Small intestine (tissue), 7 donors: ENCODE measurements around the gene GABRA5. TPM values are rescaled to one million over a fixed set of nuclear protein-coding genes. Genes with fewer than 3 reads are reported as not detected.

Experiments
- DNase-seq, 2 donors: peaks; one replicate each; pipeline versions ENCODE4 v3.0.0 to v3.0.0-alpha.2; 2013
- FAIRE-seq: peaks from 2 replicates; lab custom pipeline; 2012; peaks lifted over from hg19 to GRCh38; lab: Jason Lieb, UNC
- H3K27ac ChIP-seq, 3 donors: one replicate each; pipeline ENCODE4 v1.5.1; 2013; ENCODE audit warnings: low read length in 2 of 3, mild to moderate bottlenecking in 2 of 3, control low read depth in 1 of 3, inconsistent platforms in 1 of 3, low read depth in 1 of 3, moderate library complexity in 1 of 3
- H3K27me3 ChIP-seq, 3 donors: one replicate each; pipeline ENCODE4 v1.6.1; 2013; ENCODE audit warnings: low read length in 3 of 3, inconsistent platforms in 1 of 3; ENCODE audit not compliant: control insufficient read depth in 3 of 3, insufficient read depth in 3 of 3
- H3K36me3 ChIP-seq, 3 donors: one replicate each; pipeline ENCODE4 v1.6.1; 2013; ENCODE audit warnings: low read length in 3 of 3, inconsistent platforms in 1 of 3, low read depth in 1 of 3, mild to moderate bottlenecking in 1 of 3, moderate library complexity in 1 of 3; ENCODE audit not compliant: control insufficient read depth in 3 of 3, insufficient read depth in 2 of 3
- H3K4me1 ChIP-seq, 3 donors: one replicate each; pipeline ENCODE4 v1.6.1; 2013; ENCODE audit warnings: low read length in 2 of 3, inconsistent platforms in 1 of 3, low read depth in 1 of 3, mild to moderate bottlenecking in 1 of 3, moderate library complexity in 1 of 3; ENCODE audit not compliant: control insufficient read depth in 3 of 3, insufficient read depth in 2 of 3
- H3K4me3 ChIP-seq, 3 donors: one replicate each; pipeline ENCODE4 v1.5.1; 2013; ENCODE audit warnings: low read length in 3 of 3, control low read depth in 1 of 3, inconsistent platforms in 1 of 3, low read depth in 1 of 3, mild to moderate bottlenecking in 1 of 3, moderate library complexity in 1 of 3
- H3K9me3 ChIP-seq, 2 donors: one replicate each; pipeline ENCODE4 v1.6.1; 2013; ENCODE audit warnings: low read depth in 1 of 2, low read length in 1 of 2; ENCODE audit not compliant: control insufficient read depth in 2 of 2, insufficient read depth in 1 of 2
- WGBS, 3 donors: extraction: QIAGEN DNeasy Blood & Tissue Kit; methylation state at CpG; one replicate each; pipeline ENCODE4 v1.1.7; 2013; 5-methylcytosine and 5-hydroxymethylcytosine counted together
- polyA plus RNA-seq, 4 donors: library from polyadenylated mRNA; stranded (reverse) in 3 of 4; unstranded in 1 of 4; fragments of 200-250 nt in 3 of 4; fragments of 120-200 nt in 1 of 4; gene quantifications; one replicate each; pipeline versions ENCODE4 v1.2.1 to v1.2.3, GENCODE V29; 2013
- donor health status: healthy with polysubstance abuse.
- donor health status: control.
- donor health status: control.
- donor health status: Bipolar disorder and iron deficiency.
- donor health status: healthy.

GABRA5 gene
- polyA plus RNA-seq, 4 donors: 0.03 to 0.04 TPM; not detected in 2

GRCh38 chr15:26848498-26848897 is 18.4 kb upstream of the GABRA5 start:
- Histone ChIP-seq H3K27ac (no peak overlapping the region), H3K9me3 (peaks cover 0 to 1% of the 10 kb centered on the region in 2 donors), H3K27me3 (no peaks in the 10 kb centered on the region), H3K4me3 (no peak overlapping the region), H3K4me1 (no peaks in the 10 kb centered on the region), H3K36me3 (no peaks in the 10 kb centered on the region)
- DNase-seq (no peak), FAIRE-seq (no peak)
- 63 to 84% (median 69%) methylated on average over 1 of the region's 1 CpG for WGBS, 3 donors

DNA sequence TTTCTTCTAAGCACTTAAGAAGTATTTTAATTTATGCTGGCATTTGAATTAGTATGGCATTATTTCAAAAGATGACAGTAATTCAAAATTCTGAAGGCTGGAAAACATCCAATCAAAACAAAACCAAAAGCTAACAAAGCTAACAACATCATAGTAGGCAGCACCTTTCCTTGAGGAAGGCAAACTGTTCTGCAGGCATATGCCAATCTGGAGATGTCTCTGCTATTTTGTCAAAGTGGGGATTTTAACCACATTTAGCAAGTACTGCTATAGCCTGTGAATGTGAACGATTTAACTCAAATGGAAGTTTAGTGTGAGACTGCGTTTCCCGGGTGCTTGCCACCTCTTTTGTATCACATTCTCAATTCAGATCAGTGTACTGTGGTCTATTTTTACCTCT is 16.7 kb upstream of the GABRA5 start:
- Histone ChIP-seq H3K9me3 (peaks cover 0 to 1% of the 10 kb centered on the region in 2 donors), H3K36me3 (no peaks in the 10 kb centered on the region), H3K4me1 (no peaks in the 10 kb centered on the region), H3K27me3 (no peaks in the 10 kb centered on the region), H3K27ac (no peak overlapping the region), H3K4me3 (no peak overlapping the region)
- DNase-seq (no peak), FAIRE-seq (no peak)
- 87 to 89% (median 88%) methylated on average over 3 of the region's 3 CpGs for WGBS, 3 donors

GRCh38 chr15:26852980-26853379 is 13.9 kb upstream of the GABRA5 start:
- no peaks in the 10 kb centered on the region for H3K27me3 ChIP-seq
- H3K36me3 ChIP-seq: no peaks in the 10 kb centered on the region
- 82 to 87% (median 85%) methylated on average over 2 of the region's 2 CpGs for WGBS, 3 donors
- peaks cover 0 to 1% of the 10 kb centered on the region in 2 donors for H3K9me3 ChIP-seq
- H3K27ac ChIP-seq: no peak overlapping the region
- DNase-seq: no peak
- H3K4me1 ChIP-seq: no peaks in the 10 kb centered on the region
- H3K4me3 ChIP-seq: no peak overlapping the region
- no peak for FAIRE-seq

DNA sequence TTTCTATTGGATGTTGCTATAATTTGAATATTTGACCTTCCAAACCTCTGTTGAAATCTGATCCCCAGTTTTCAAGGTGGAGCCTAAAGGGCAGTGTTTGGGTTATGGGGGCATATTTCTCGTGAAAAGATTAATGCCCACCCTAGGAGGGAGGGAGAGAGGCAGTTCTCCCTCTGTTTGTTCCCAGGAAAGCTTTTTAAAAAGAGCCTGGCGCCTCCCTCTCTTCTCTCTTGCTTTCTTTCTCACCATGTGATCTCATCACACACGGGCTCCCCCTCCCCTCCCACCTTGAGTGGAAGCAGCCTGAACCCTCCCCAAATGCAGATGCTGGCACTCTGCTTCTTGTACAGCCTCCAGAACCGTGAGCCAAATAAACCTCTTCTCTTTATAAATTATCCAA is 12.4 kb upstream of the GABRA5 start:
- WGBS, 3 donors: 38 to 48% (median 45%) methylated on average over 4 of the region's 4 CpGs

GRCh38 chr15:26864664-26865191 is 2.1 kb upstream of the GABRA5 start:
- Histone ChIP-seq H3K27me3 (peaks cover 0 to 21% (median 11%) of the 10 kb centered on the region in 3 donors), H3K9me3 (no peaks in the 10 kb centered on the region), H3K4me1 (no peaks in the 10 kb centered on the region), H3K4me3 (no peak overlapping the region), H3K27ac (no peak overlapping the region), H3K36me3 (no peaks in the 10 kb centered on the region)
- WGBS, 3 donors: 9 to 17% (median 12%) methylated on average over 8 of the region's 8 CpGs
- no peak for FAIRE-seq
- DNase-seq: peak; percentile 2 to 33

More for the DNA sequence above, 12.4 kb upstream of the GABRA5 start:
- H3K9me3 ChIP-seq: peaks cover 0 to 1% of the 10 kb centered on the region in 2 donors
- no peaks in the 10 kb centered on the region for H3K4me1 ChIP-seq
- H3K36me3 ChIP-seq: no peaks in the 10 kb centered on the region
- H3K27me3 ChIP-seq: no peaks in the 10 kb centered on the region
- no peak overlapping the region for H3K27ac ChIP-seq
- no peak overlapping the region for H3K4me3 ChIP-seq
- FAIRE-seq: no peak
- no peak for DNase-seq

GRCh38 chr15:26867200-26868007 is 542 bp downstream of the GABRA5 start:
- no peak overlapping the region for H3K27ac ChIP-seq
- WGBS, 3 donors: 4 to 20% (median 16%) methylated on average over 60 to 104 of the region's 104 CpGs
- H3K4me3 ChIP-seq: no peak overlapping the region
- no peaks in the 10 kb centered on the region for H3K9me3 ChIP-seq
- no peaks in the 10 kb centered on the region for H3K36me3 ChIP-seq
- peaks cover 0 to 26% (median 12%) of the 10 kb centered on the region in 3 donors for H3K27me3 ChIP-seq
- no peak for FAIRE-seq
- no peaks in the 10 kb centered on the region for H3K4me1 ChIP-seq
- peak in 1 of 2 donors; percentile 8 for DNase-seq

GRCh38 chr15:26868029-26868685 is 1.3 kb downstream of the GABRA5 start:
- H3K9me3 ChIP-seq: no peaks in the 10 kb centered on the region
- DNase-seq: no peak
- peaks cover 0 to 26% (median 12%) of the 10 kb centered on the region in 3 donors for H3K27me3 ChIP-seq
- H3K27ac ChIP-seq: no peak overlapping the region
- H3K36me3 ChIP-seq: no peaks in the 10 kb centered on the region
- no peak overlapping the region for H3K4me3 ChIP-seq
- WGBS, 3 donors: 12 to 29% (median 23%) methylated on average over 31 to 46 of the region's 46 CpGs
- no peaks in the 10 kb centered on the region for H3K4me1 ChIP-seq
- FAIRE-seq: no peak

DNA sequence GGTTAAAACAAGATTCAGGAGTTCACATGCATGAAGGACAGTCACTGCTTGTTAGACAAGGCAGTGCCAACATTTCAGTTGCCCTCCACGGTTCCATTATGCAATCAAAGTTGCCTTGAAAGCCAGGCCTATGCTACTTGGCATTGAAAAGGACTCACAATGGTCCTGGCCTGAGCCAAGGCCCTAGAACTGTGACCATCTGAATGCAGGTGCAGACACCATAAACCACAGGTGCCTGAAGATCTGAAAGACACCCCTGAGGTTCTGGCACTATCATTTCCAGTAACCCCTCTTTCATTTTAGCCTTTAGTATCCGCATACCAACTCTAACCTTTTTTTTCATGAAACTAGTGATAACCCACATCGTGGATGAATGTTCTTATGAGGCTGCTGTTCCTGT is 2.8 kb downstream of the GABRA5 start:
- Histone ChIP-seq H3K27me3 (peaks cover 0 to 26% (median 12%) of the 10 kb centered on the region in 3 donors), H3K36me3 (no peaks in the 10 kb centered on the region), H3K4me3 (no peak overlapping the region), H3K9me3 (no peaks in the 10 kb centered on the region), H3K4me1 (no peaks in the 10 kb centered on the region), H3K27ac (no peak overlapping the region)
- no peak for DNase-seq
- FAIRE-seq: no peak
- WGBS, 3 donors: 68 to 78% (median 70%) methylated on average over 3 of the region's 3 CpGs
